Measurements from ENCODE around the gene RBM47.

- TF ChIP-seq POLR2A (IDR thresholded peaks at IDR 0.05; ENCODE audit: low read depth, low read length) (no peak), POLR2AphosphoS5 (IDR thresholded peaks at IDR 0.05; ENCODE audit: low read depth, low read length) (no peak)
Measured at GRCh38 chr4:40562681-40563080, 67.0 kb downstream of the RBM47 start.
